Measurements from ENCODE around the gene HSPD1.

DNA sequence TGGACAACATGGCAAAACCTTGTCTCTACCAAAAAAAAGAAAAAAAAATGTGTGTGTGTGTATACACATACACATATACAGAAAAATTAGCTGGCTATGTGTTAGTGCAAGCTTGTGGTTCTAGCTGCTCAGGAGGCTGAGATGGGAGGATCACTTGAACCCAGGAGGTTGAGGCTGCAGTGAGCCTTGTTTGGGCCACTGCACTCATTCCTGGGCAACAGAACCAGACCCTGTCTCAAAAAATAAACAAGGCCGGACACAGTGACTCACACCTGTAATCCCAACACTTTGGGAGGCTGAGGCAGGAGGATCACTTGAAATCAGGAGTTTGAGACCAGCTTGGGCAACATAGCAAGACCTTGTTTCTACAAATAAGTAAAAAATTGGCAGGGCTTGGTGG, 44.2 kb downstream of the HSPD1 start:
- TF ChIP-seq, protein P1, sequence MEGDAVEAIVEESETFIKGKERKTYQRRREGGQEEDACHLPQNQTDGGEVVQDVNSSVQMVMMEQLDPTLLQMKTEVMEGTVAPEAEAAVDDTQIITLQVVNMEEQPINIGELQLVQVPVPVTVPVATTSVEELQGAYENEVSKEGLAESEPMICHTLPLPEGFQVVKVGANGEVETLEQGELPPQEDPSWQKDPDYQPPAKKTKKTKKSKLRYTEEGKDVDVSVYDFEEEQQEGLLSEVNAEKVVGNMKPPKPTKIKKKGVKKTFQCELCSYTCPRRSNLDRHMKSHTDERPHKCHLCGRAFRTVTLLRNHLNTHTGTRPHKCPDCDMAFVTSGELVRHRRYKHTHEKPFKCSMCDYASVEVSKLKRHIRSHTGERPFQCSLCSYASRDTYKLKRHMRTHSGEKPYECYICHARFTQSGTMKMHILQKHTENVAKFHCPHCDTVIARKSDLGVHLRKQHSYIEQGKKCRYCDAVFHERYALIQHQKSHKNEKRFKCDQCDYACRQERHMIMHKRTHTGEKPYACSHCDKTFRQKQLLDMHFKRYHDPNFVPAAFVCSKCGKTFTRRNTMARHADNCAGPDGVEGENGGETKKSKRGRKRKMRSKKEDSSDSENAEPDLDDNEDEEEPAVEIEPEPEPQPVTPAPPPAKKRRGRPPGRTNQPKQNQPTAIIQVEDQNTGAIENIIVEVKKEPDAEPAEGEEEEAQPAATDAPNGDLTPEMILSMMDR (IDR thresholded peaks at IDR 0.05 in 2 of 3, conservative IDR thresholded peaks at IDR 0.05 in 1 of 3; ENCODE audit: control insufficient read depth in 2 of 3, extremely low read depth in 1 of 3, insufficient read depth in 1 of 3, low read depth in 3 of 3, low read length in 3 of 3), result no peak
- TF ChIP-seq, protein P2, sequence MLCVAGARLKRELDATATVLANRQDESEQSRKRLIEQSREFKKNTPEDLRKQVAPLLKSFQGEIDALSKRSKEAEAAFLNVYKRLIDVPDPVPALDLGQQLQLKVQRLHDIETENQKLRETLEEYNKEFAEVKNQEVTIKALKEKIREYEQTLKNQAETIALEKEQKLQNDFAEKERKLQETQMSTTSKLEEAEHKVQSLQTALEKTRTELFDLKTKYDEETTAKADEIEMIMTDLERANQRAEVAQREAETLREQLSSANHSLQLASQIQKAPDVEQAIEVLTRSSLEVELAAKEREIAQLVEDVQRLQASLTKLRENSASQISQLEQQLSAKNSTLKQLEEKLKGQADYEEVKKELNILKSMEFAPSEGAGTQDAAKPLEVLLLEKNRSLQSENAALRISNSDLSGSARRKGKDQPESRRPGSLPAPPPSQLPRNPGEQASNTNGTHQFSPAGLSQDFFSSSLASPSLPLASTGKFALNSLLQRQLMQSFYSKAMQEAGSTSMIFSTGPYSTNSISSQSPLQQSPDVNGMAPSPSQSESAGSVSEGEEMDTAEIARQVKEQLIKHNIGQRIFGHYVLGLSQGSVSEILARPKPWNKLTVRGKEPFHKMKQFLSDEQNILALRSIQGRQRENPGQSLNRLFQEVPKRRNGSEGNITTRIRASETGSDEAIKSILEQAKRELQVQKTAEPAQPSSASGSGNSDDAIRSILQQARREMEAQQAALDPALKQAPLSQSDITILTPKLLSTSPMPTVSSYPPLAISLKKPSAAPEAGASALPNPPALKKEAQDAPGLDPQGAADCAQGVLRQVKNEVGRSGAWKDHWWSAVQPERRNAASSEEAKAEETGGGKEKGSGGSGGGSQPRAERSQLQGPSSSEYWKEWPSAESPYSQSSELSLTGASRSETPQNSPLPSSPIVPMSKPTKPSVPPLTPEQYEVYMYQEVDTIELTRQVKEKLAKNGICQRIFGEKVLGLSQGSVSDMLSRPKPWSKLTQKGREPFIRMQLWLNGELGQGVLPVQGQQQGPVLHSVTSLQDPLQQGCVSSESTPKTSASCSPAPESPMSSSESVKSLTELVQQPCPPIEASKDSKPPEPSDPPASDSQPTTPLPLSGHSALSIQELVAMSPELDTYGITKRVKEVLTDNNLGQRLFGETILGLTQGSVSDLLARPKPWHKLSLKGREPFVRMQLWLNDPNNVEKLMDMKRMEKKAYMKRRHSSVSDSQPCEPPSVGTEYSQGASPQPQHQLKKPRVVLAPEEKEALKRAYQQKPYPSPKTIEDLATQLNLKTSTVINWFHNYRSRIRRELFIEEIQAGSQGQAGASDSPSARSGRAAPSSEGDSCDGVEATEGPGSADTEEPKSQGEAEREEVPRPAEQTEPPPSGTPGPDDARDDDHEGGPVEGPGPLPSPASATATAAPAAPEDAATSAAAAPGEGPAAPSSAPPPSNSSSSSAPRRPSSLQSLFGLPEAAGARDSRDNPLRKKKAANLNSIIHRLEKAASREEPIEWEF (IDR thresholded peaks at IDR 0.05; ENCODE audit: insufficient replicate concordance, low read depth, low read length), result no peak
- TF ChIP-seq TCF3 (IDR thresholded peaks at IDR 0.05; ENCODE audit: borderline replicate concordance, insufficient read depth, low read depth, low read length), result no peak
- no peak for TF ChIP-seq EZH2 (IDR thresholded peaks at IDR 0.05; ENCODE audit: borderline replicate concordance, control insufficient read depth, low read depth, low read length)
- no peak for TF ChIP-seq ZNF274 (IDR thresholded peaks at IDR 0.05; ENCODE audit: insufficient read depth, insufficient read length)
